Uterus (tissue), 4 donors: ENCODE results near the gene CFAP65. TPM values are rescaled to one million over a fixed set of nuclear protein-coding genes. Genes with fewer than 3 reads are reported as not detected.

Experiments
- DNase-seq, 2 donors: peaks; one replicate each; pipeline ENCODE4 v3.0.0-alpha.2; 2019 to 2020
- H3K27ac ChIP-seq, 2 donors: fragments of 200-600 bp; sonication (generic); 1 replicate in 1 of 2; 2 replicates in 1 of 2; pipeline ENCODE4 v1.5.1; 2016 to 2018
- H3K27me3 ChIP-seq, 2 donors: fragments of 200-600 bp; sonication (generic); one replicate each; pipeline ENCODE4 v1.5.1; 2018 to 2019; ENCODE audit warnings: control low read depth in 1 of 2
- H3K36me3 ChIP-seq, 2 donors: fragments of 200-600 bp; sonication (generic); one replicate each; pipeline ENCODE4 v1.5.1; 2019; ENCODE audit warnings: control low read depth in 1 of 2
- H3K4me1 ChIP-seq, 2 donors: fragments of 200-600 bp; sonication (generic); one replicate each; pipeline ENCODE4 v1.5.1; 2018 to 2019; ENCODE audit warnings: control low read depth in 1 of 2
- H3K4me3 ChIP-seq, 2 donors: fragments of 200-600 bp; sonication (generic); 1 replicate in 1 of 2; 2 replicates in 1 of 2; pipeline ENCODE4 v1.5.1; 2018 to 2019; ENCODE audit warnings: mild to moderate bottlenecking in 1 of 2
- H3K9me3 ChIP-seq, 2 donors: fragments of 200-600 bp; sonication (generic); one replicate each; pipeline ENCODE4 v1.5.1; 2019; ENCODE audit warnings: control low read depth in 1 of 2
- CTCF ChIP-seq, 4 experiments: fragments of 200-600 bp in 2 of 4; fragments of 450-650 bp in 2 of 4; sonication (generic) in 2 of 4; IDR thresholded peaks; one replicate each; pipeline ENCODE4 v1.5.1; 2016 to 2019; ENCODE audit warnings: antibody characterized with exemption in 4 of 4, mild to moderate bottlenecking in 2 of 4, moderate library complexity in 1 of 4
- POLR2A ChIP-seq, 2 donors: fragments of 450-650 bp; IDR thresholded peaks; one replicate each; pipeline ENCODE4 v1.6.1; 2016; ENCODE audit warnings: antibody characterized with exemption in 2 of 2, mild to moderate bottlenecking in 1 of 2, moderate library complexity in 1 of 2
- intact Hi-C: fragments of 100-400 bp; cut with DNase I; formaldehyde crosslinking; loops from one replicate; pipeline ENCODE4 v1.15.1; 2023; ENCODE audit warnings: low total_unique reads
- total RNA-seq, 4 donors: library from RNA; depleted of rRNA in 3 of 4; stranded (reverse); fragments of >200 nt in 3 of 4; gene quantifications; one replicate each; pipeline versions ENCODE4 v1.1.0 to v1.2.4, GENCODE V29; 2014 to 2023
- donor health status: DM: yes; HTN: yes; CAD: no.

CFAP65 gene
- total RNA-seq, 4 donors from 2014 or later = 0.21 to 3.5 (median 1.9) TPM

- H3K36me3 ChIP-seq = no peaks in the 10 kb centered on the region
- intact Hi-C loops = no loop called here
- H3K9me3 ChIP-seq = no peaks in the 10 kb centered on the region
- no peak overlapping the region for H3K27ac ChIP-seq
- no peak overlapping the region for H3K4me3 ChIP-seq
- DNase-seq = no peak
- no peak for TF ChIP-seq CTCF (IDR thresholded peaks at IDR 0.05)
- TF ChIP-seq POLR2A (IDR thresholded peaks at IDR 0.05) = no peak
- H3K27me3 ChIP-seq = peaks cover 21 to 80% of the 10 kb centered on the region in 2 donors
- peaks cover 0 to 29% of the 10 kb centered on the region in 2 donors for H3K4me1 ChIP-seq
Observed at GRCh38 chr2:218985325-218986091, 55.8 kb downstream of the CFAP65 start.

GRCh38 chr2:218985021-218985324 is 56.3 kb downstream of the CFAP65 start, which contains the start of gene FEV:
Gene FEV (minus strand): TSS chr2:218985184. CDS start chr2:218985075, 109 bp downstream.
- Histone ChIP-seq H3K27me3 (peaks cover 21 to 75% of the 10 kb centered on the region in 2 donors), H3K27ac (no peak within 1 kb of the TSS), H3K4me3 (no peak within 1 kb of the TSS), H3K4me1 (peaks cover 0 to 29% of the 10 kb centered on the region in 2 donors), H3K36me3 (no peaks in the 10 kb centered on the region), H3K9me3 (no peaks in the 10 kb centered on the region)
- no peak for TF ChIP-seq CTCF (IDR thresholded peaks at IDR 0.05)
- TF ChIP-seq POLR2A (IDR thresholded peaks at IDR 0.05) = no peak
- intact Hi-C loops = no loop called here
- DNase-seq = no peak

GRCh38 chr2:218984239-218985020 is 56.9 kb downstream of the CFAP65 start:
- no peaks in the 10 kb centered on the region for H3K36me3 ChIP-seq
- no peak for DNase-seq
- H3K4me1 ChIP-seq = peaks cover 0 to 29% of the 10 kb centered on the region in 2 donors
- TF ChIP-seq CTCF (IDR thresholded peaks at IDR 0.05) (no peak), POLR2A (IDR thresholded peaks at IDR 0.05) (no peak)
- no peaks in the 10 kb centered on the region for H3K9me3 ChIP-seq
- no peak overlapping the region for H3K4me3 ChIP-seq
- H3K27me3 ChIP-seq = peaks cover 21 to 73% of the 10 kb centered on the region in 2 donors
- H3K27ac ChIP-seq = no peak overlapping the region
- intact Hi-C loops = no loop called here

- peaks cover 0 to 29% of the 10 kb centered on the region in 2 donors for H3K4me1 ChIP-seq
- TF ChIP-seq POLR2A (IDR thresholded peaks at IDR 0.05) (no peak), CTCF (IDR thresholded peaks at IDR 0.05) (no peak)
- no peaks in the 10 kb centered on the region for H3K9me3 ChIP-seq
- no peak overlapping the region for H3K4me3 ChIP-seq
- no peaks in the 10 kb centered on the region for H3K36me3 ChIP-seq
- H3K27me3 ChIP-seq = peaks cover 21 to 74% of the 10 kb centered on the region in 2 donors
- H3K27ac ChIP-seq = no peak overlapping the region
- DNase-seq = no peak
- intact Hi-C loops = no loop called here
Observed at GRCh38 chr2:218983934-218984238, 57.4 kb downstream of the CFAP65 start.
